AG04450 (cell line): Measurements from ENCODE around the gene ZNF2. TPM values are rescaled to one million over a fixed set of nuclear protein-coding genes. Genes with fewer than 3 reads are reported as not detected.
"Not testable (repeated sequence)": the region's sequence is repeated elsewhere in the genome, so short reads cannot be mapped to it uniquely, and the experiment has no call there.

Experiments
- CTCF ChIA-PET: fragments of 300-600, 350-600 bp; formaldehyde crosslinking; extraction: SDS; loops from one replicate; lab custom pipeline; 2022; ENCODE audit warnings: antibody characterized with exemption, inconsistent platforms; lab: Charles Lee
- POLR2A ChIA-PET: fragments of 350-600 bp; formaldehyde crosslinking; extraction: SDS; loops from one replicate; lab custom pipeline; 2021; ENCODE audit warnings: antibody characterized with exemption, inconsistent platforms; lab: Yijun Ruan, JAX
- DNase-seq: peaks from one replicate; pipeline ENCODE4 v3.0.0-alpha.2; 2011; ENCODE audit warnings: low read depth, low spot score
- H3K27ac ChIP-seq: one replicate; pipeline ENCODE4 v1.5.1; 2012; ENCODE audit warnings: low read depth, low read length, control low read depth
- H3K27me3 ChIP-seq: one replicate; pipeline ENCODE4 v1.6.0; 2012; ENCODE audit warnings: low read length; ENCODE audit not compliant: control insufficient read depth, insufficient read depth
- H3K4me3 ChIP-seq: 2 replicates; pipeline ENCODE4 v1.5.1; 2011; ENCODE audit warnings: mild to moderate bottlenecking, low read depth, low read length, control low read depth
- H3K9me3 ChIP-seq: 2 replicates; pipeline ENCODE4 v1.5.1; 2012; ENCODE audit warnings: low read length; ENCODE audit not compliant: control insufficient read depth, insufficient read depth
- CTCF ChIP-seq: IDR thresholded peaks from 2 replicates; pipeline ENCODE4 v1.5.1; 2011; ENCODE audit warnings: low read depth, low read length, control low read depth, inconsistent platforms
- polyA plus RNA-seq: library from polyadenylated mRNA; depleted of rRNA; stranded (reverse); fragments of >200 nt; gene quantifications from 2 replicates; pipeline ENCODE4 v1.2.3, GENCODE V29; 2011

The ZNF2 gene
- polyA plus RNA-seq, 1 experiment, result 4.8 TPM

GRCh38 chr2:95192956-95193355 lies 27.3 kb downstream of the ZNF2 start:
- POLR2A ChIA-PET, H3K27me3 ChIP-seq, H3K27ac ChIP-seq, H3K4me3 ChIP-seq, DNase-seq, H3K9me3 ChIP-seq: not testable (repeated sequence)
- peak; percentile 50 for TF ChIP-seq CTCF
- CTCF ChIA-PET, result interaction anchor here (1.0 kb wide), 1 partner anchor 13 kb away, joined by 3 read pairs; no protein-coding TSS in a partner anchor

GRCh38 chr2:95203911-95204310 lies 38.3 kb downstream of the ZNF2 start:
- H3K27ac ChIP-seq, result no peak overlapping the region
- peaks cover 9% of the 10 kb centered on the region for H3K9me3 ChIP-seq
- POLR2A ChIA-PET, result no interaction called here
- no peak for TF ChIP-seq CTCF
- CTCF ChIA-PET, result no interaction called here
- H3K4me3 ChIP-seq, result no peak overlapping the region
- H3K27me3 ChIP-seq, result peaks cover 2% of the 10 kb centered on the region
- DNase-seq, result no peak

GRCh38 chr2:95204396-95204795 lies 38.8 kb downstream of the ZNF2 start:
- no peak overlapping the region for H3K27ac ChIP-seq
- ChIA-PET CTCF (no interaction called here), POLR2A (no interaction called here)
- no peak for DNase-seq
- peaks cover 14% of the 10 kb centered on the region for H3K9me3 ChIP-seq
- peaks cover 2% of the 10 kb centered on the region for H3K27me3 ChIP-seq
- H3K4me3 ChIP-seq, result no peak overlapping the region
- TF ChIP-seq CTCF, result no peak

- Histone ChIP-seq H3K4me3 (no peak overlapping the region), H3K27me3 (peaks cover 2% of the 10 kb centered on the region), H3K27ac (no peak overlapping the region), H3K9me3 (peaks cover 21% of the 10 kb centered on the region)
- POLR2A ChIA-PET, result no interaction called here
- CTCF ChIA-PET, result interaction anchor here (1.2 to 1.4 kb wide), 2 partner anchors 14 to 183 kb away, joined by 3 read pairs; no protein-coding TSS in a partner anchor
- no peak for TF ChIP-seq CTCF
- DNase-seq, result no peak
Measured at GRCh38 chr2:95206096-95206495, 40.5 kb downstream of the ZNF2 start.

- POLR2A ChIA-PET, result no interaction called here
- TF ChIP-seq CTCF, result peak; percentile 28
- H3K4me3 ChIP-seq, result peak within 1 kb of the TSS; percentile 79
- H3K9me3 ChIP-seq, result peaks cover 29% of the 10 kb centered on the region
- DNase-seq, result peak; percentile 58
- peaks cover 2% of the 10 kb centered on the region for H3K27me3 ChIP-seq
- peak within 1 kb of the TSS; percentile 52 for H3K27ac ChIP-seq
- CTCF ChIA-PET, result no interaction called here
Measured at GRCh38 chr2:95207111-95207961, 41.7 kb downstream of the ZNF2 start, which contains the start of gene ZNF892. Gene ZNF892, plus strand, starts transcription at chr2:95207521. Its CDS starts 295 bp downstream, at chr2:95207816.
